GM20000 (cell line): ENCODE results near the gene SELPLG.

Source experiments
- DNase-seq: peaks from one replicate; pipeline ENCODE4 v3.0.0; 2012; ENCODE audit warnings: low spot score
- TF ChIP-seq, protein P1 (sequence below): IDR thresholded peaks from 2 replicates; pipeline ENCODE4 v1.5.1; 2012; ENCODE audit warnings: mild to moderate bottlenecking, control low read depth; ENCODE audit errors: extremely low read depth, missing control alignments

The SELPLG gene, protein sequence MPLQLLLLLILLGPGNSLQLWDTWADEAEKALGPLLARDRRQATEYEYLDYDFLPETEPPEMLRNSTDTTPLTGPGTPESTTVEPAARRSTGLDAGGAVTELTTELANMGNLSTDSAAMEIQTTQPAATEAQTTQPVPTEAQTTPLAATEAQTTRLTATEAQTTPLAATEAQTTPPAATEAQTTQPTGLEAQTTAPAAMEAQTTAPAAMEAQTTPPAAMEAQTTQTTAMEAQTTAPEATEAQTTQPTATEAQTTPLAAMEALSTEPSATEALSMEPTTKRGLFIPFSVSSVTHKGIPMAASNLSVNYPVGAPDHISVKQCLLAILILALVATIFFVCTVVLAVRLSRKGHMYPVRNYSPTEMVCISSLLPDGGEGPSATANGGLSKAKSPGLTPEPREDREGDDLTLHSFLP

DNA sequence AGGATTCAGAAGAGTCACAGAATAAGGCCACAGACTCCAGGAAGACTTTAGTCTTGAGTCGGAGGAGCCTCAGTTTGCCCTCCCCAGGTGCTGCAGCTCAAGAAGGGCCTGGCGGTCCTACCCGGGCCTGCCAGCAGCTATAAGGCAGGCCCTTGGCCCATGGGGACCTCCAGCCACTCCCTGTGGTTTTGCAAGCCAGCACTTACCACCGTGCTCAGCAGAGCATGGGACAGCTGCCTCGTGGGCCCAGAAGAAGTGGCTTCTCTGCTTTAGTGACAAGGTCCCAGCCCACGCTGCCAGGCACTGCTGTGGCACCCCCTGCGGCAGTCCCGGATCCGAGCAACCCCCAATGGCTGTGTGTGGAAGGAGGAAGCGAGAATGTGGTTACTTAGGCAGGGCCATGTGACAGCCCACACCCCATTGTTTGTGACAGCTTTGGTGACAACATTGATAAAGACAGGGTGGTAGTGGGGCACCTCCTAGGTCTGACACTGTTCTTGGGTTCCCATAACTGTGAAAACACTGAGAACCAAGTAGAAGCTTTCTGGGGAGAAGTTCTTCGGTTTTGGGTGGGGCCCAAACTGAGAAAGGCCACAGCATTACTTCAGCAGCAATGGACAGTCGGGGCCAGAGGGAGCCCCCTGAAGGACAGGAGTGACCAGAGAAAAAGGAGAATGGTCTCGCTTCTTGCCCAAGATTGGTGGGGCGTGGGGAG, at the start of gene SELPLG:
Gene SELPLG (minus strand): TSS at position 361 of the 715 bp plus-strand sequence. CDS start 9,587 bp downstream, outside the sequence.
- peak; percentile 79 for DNase-seq
- TF ChIP-seq, protein P1, sequence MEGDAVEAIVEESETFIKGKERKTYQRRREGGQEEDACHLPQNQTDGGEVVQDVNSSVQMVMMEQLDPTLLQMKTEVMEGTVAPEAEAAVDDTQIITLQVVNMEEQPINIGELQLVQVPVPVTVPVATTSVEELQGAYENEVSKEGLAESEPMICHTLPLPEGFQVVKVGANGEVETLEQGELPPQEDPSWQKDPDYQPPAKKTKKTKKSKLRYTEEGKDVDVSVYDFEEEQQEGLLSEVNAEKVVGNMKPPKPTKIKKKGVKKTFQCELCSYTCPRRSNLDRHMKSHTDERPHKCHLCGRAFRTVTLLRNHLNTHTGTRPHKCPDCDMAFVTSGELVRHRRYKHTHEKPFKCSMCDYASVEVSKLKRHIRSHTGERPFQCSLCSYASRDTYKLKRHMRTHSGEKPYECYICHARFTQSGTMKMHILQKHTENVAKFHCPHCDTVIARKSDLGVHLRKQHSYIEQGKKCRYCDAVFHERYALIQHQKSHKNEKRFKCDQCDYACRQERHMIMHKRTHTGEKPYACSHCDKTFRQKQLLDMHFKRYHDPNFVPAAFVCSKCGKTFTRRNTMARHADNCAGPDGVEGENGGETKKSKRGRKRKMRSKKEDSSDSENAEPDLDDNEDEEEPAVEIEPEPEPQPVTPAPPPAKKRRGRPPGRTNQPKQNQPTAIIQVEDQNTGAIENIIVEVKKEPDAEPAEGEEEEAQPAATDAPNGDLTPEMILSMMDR: peak; percentile 9

DNA sequence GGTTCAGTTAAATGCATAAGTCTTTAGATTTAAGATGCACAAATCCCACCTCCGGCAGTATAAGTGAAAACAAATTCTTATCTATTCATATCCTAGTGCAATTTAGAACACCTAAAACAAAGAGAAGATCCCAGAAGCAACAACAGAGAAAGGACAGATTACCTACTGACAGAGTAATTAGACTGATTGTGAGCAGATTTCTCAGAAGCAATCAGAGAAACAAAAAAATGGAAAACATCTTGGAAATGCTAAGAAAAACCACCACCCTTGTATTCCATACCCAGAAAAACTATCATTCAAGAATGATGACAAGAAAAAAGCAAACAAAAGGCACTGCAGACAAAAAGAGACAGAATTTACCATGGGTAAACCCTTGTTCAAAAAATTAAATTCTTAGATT, 47.6 kb upstream of the SELPLG start:
- DNase-seq: no peak

DNA sequence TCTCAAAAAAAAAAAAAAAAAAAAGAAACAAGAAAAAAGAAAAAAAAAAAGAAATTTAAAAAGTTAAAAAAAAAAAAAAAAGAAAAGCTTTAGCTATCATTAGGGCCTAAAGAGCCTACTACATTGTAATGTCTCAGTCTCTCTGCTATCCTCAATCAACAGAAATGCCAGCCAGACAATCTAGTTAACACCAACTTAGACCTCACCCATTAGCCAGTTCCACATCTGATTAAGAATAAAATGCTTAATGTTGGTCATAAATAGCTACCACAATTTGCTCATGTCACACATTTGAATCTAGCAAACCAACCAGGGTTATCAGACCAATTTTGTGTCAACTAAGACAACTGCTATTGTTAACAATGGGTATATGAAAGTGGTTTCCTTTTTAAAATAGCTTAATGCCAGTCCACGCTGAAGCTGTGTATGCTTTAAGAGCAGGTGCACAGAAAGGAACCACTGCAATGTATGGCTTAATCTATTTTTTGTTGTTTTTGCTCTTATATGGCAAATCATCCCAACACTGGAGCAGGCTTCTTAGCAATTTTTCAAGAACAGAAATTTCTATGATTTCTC, 45.5 kb upstream of the SELPLG start:
- TF ChIP-seq, protein P1: no peak
- DNase-seq: no peak

More for the DNA sequence above, 47.6 kb upstream of the SELPLG start:
- TF ChIP-seq, protein P1: no peak

DNA sequence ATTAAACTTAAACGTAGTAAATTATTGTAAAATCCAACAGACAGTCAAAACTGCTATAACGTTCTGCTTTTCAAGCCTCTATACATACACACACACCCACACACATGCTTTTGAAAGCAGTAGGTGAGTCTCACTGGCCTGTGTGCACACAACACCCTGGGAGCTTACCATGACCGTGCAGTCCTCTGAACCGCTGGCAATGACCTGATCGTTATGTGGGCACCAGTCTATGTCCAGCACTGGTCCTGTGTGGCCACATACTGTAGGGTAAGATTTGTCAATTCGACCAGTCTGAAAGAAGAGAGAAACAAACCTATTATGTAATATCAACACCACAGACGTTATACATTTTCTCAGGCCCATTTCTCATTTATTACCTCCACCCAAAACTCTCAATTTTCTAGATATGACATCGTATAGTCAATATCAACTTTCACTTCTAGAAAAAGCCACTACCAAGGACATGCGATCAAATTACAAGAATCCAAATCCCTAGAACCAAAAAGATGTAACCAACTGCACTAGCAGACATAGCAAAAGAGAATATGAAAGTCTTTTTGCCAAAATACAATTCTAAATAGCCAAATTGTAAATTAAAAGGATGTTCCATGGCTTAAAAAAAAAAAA, 44.5 kb upstream of the SELPLG start:
- TF ChIP-seq, protein P1: no peak
- DNase-seq: no peak

DNA sequence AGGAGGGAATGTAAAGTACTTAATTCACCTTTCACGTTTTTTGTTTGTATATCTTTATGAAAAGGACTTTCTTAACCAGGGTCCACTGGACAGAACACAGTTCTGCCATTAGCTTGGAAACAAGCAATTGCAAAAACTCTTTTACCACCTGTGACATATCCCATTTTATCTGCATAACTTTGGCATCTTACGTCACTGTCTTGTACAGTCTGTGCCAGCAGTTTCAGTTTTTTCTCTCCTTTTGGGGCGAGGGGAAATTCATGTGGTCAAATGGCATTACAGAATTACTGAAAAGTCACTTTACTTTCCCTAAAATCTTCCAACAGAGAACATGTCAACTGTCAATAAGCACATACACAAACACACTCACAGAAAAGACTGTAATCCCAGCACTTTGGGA, 43.7 kb upstream of the SELPLG start:
- DNase-seq: no peak

DNA sequence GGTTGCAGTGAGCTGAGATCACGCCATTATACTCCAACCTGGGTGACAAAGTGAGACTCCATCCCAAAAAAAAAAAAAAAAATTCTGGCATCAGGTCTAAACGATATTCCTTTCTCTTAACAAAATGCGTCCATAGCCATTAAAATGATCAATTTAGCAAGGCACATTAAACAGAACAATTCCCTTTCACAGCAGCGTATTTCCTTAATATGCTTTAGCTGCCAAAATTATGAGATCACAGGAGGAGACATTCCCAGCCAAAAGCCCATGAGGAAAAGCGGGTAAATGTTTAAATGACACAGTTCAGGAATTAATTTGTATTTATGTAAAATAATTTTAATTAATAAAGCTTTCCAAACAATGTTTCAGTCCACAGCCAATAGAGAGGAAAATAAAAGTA, 43.0 kb upstream of the SELPLG start:
- DNase-seq: no peak
- TF ChIP-seq, protein P1: no peak

More for the DNA sequence above, 43.7 kb upstream of the SELPLG start:
- TF ChIP-seq, protein P1: no peak

DNA sequence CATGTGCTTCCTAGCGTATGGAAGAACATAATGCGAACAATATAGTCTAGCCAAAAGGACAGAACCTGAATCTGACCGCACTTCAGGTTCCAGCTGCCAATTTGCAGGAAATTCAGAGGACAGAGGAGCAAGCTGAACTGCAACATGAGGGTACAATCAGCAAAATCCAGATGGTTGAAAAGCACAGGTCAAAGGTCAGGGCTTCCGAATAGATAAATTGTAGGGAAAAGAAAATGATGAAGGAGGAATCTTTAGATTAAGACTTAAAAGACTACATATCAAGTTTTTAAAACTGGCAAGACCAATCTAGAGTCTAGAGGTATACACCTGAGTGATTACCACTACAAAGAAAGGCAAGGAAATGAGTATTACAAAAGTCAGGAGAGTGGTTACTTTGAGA, 42.1 kb upstream of the SELPLG start:
- TF ChIP-seq, protein P1: no peak
- no peak for DNase-seq
